ENCODE measurements around the gene ETS2.

ETS2 gene

DNA sequence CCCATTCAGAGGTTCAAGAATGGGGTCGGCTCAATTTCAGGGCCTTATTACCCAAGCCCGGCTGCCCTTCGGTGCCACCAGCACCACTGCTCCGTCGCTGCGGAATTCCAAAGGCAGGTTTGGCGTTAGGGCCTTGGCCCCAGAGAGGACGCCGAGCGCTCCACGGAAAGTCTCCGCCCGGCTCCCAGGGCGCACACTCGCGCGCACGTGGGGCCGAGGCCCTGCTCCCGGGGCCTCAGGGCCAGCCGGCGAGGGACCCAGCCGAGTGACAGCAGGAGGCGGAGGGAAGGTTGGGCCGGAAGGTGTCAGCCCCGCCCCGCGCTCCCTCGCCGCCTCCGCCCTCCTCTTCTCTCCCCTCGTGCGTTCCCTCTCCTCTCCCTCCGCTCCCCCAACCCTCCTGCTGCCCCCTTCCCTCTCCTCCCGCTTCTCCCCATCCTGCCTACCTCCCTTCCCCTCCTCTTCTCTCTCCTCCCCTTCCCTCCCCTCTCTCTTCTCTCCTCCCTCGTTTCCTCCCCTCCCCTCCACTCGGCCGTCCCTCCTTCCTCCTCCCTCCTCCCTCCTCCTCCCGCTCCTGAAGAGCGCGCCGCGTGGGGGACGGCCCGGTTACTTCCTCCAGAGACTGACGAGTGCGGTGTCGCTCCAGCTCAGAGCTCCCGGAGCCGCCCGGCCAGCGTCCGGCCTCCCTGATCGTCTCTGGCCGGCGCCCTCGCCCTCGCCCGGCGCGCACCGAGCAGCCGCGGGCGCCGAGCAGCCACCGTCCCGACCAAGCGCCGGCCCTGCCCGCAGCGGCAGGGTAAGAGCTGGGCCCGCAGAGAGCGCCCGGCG lies at the start of gene ETS2:
Gene ETS2, plus strand, starts transcription at position 602 of the 825 bp plus-strand sequence. CDS start 4,106 bp downstream, outside the sequence.
- H3K36me3 Mint-ChIP-seq (ENCODE audit: insufficient read depth) = peaks cover 10% of the 10 kb centered on the region
- peak; percentile 34 to 42 for DNase-seq (ENCODE audit: low spot score in 2 of 2)
- peaks cover 28% of the 10 kb centered on the region for H3K4me1 Mint-ChIP-seq
- ATAC-seq (replicated peaks; ENCODE audit: extremely low read depth, poor library complexity, severe bottlenecking) = peak; percentile 72
- no peaks in the 10 kb centered on the region for H3K27me3 Mint-ChIP-seq
- peak within 1 kb of the TSS; percentile 88 for H3K4me3 Mint-ChIP-seq
- H3K27ac Mint-ChIP-seq (ENCODE audit: low read depth) = peak within 1 kb of the TSS; percentile 71
- no peaks in the 10 kb centered on the region for H3K9me3 Mint-ChIP-seq

DNA sequence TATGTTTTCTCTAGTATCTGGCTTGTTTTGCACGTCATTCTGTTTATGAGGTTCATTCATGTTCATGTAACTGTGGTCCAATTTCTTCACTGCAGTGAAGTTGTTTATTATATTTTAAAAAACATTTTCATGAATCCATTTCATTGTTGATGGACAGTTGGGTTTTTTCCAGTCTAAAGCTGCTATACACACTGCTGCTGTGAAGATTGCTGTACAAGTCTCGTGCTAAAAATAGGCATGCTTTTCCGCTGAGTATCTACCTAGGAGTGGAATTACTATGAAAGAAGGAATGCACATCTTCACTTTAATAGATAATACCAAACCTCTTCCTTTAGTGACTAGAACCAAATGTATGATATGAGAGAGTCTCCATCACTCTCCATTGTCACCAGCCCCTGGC lies 49.0 kb upstream of the ETS2 start:
- no peak overlapping the region for H3K27ac Mint-ChIP-seq (ENCODE audit: low read depth)
- H3K9me3 Mint-ChIP-seq = no peaks in the 10 kb centered on the region
- ATAC-seq (replicated peaks; ENCODE audit: extremely low read depth, poor library complexity, severe bottlenecking) = no peak
- no peaks in the 10 kb centered on the region for H3K36me3 Mint-ChIP-seq (ENCODE audit: insufficient read depth)
- no peak for DNase-seq (ENCODE audit: low spot score in 2 of 2)
- H3K4me1 Mint-ChIP-seq = peaks cover 8% of the 10 kb centered on the region
- H3K27me3 Mint-ChIP-seq = no peaks in the 10 kb centered on the region
- H3K4me3 Mint-ChIP-seq = no peak overlapping the region

DNA sequence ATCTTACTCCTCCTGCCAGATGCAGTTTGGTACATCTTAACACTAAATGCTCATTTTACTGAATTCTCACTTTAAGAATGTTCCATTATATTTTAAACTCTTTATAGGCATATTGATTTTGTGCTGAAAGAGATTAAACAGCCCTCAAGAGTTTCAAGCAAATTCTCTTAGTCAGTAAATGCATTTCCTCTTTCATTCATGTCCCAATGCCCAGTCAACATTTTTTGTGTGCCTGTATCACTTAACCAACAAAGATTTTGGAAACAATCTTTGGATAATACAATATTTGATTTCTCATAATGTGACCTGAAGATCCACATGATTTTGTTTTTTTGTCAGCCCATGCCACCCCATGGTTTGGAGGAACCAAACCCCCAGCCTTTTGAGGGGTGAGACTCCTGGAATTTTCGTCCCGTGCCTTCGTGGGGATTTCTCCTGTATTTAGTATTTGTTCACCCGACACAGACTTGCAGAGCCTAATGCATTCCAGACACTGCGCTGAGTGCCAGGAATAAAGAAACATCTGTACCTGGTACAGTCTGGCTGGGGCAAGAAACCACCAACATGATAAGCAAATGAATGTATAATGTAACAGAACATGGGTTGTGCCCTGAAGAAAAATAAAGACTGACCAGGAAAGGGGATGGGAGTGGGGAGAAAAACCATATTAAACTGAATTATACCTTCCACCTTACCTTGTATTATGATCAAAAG lies 47.1 kb upstream of the ETS2 start:
- H3K27ac Mint-ChIP-seq (ENCODE audit: low read depth) = no peak overlapping the region
- no peaks in the 10 kb centered on the region for H3K36me3 Mint-ChIP-seq (ENCODE audit: insufficient read depth)
- no peak overlapping the region for H3K4me3 Mint-ChIP-seq
- H3K4me1 Mint-ChIP-seq = peaks cover 8% of the 10 kb centered on the region
- no peak for DNase-seq (ENCODE audit: low spot score in 2 of 2)
- ATAC-seq (replicated peaks; ENCODE audit: extremely low read depth, poor library complexity, severe bottlenecking) = no peak
- no peaks in the 10 kb centered on the region for H3K9me3 Mint-ChIP-seq
- no peaks in the 10 kb centered on the region for H3K27me3 Mint-ChIP-seq

DNA sequence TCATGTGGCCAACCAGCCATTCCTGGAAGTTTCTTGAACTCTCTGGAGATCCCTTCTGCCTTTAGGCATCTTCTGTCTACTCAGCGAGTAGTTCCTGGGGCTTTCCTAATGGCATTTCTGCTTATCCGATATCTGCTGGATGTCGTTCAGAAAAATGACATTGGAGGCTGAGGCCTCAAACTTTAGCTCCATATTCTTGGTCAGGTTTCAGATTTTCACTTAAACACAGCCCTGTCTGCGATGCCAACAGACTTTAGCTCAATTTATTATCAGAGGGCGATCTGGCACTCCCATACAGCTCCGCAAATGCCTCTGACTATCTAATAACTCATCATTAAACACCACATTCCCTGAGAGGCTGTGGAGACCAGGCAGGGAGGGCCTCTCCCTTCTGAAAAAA lies 46.3 kb upstream of the ETS2 start:
- Mint-ChIP-seq H3K9me3 (no peaks in the 10 kb centered on the region), H3K27ac (ENCODE audit: low read depth) (no peak overlapping the region), H3K27me3 (no peaks in the 10 kb centered on the region), H3K36me3 (ENCODE audit: insufficient read depth) (no peaks in the 10 kb centered on the region), H3K4me1 (peaks cover 8% of the 10 kb centered on the region), H3K4me3 (no peak overlapping the region)
- ATAC-seq (replicated peaks; ENCODE audit: extremely low read depth, poor library complexity, severe bottlenecking) (no peak), DNase-seq (ENCODE audit: low spot score in 2 of 2) (no peak)

DNA sequence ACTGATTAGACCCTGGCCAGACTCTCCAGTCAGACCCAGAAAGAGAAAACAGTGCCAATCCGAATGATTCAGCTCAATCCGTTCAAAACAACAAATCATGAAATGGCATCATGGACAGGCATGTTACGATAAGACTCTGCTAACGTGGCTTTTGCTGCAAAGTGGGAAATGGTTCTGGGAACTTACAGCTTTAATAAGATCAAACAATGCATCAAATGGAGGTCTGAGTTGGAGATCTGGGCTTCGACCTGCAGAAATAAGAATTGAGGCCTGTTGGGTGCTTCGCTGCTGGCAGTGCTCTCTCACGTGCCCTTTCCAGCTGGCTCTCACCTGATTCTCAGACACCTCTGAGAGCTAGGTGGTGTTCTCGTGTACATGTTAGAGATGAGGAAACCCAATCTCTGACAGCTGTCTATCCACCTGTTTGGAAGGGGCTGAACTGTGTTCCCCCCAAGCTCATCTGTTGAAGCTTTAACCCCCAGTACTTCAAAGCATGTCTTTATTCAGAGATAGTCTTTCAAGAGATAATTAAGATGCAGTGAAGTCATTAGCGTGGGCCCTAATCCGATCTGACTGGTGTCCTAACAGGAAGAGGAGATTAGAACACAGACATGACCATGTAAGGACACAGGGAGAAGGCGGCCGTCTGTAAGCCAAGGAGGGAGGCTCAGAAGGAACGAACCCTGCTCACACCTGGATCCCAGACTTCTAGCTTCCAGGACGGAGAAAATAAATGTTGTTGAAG lies 45.5 kb upstream of the ETS2 start:
- Mint-ChIP-seq H3K36me3 (ENCODE audit: insufficient read depth) (no peaks in the 10 kb centered on the region), H3K9me3 (no peaks in the 10 kb centered on the region), H3K27ac (ENCODE audit: low read depth) (no peak overlapping the region), H3K4me3 (no peak overlapping the region), H3K27me3 (no peaks in the 10 kb centered on the region), H3K4me1 (peaks cover 8% of the 10 kb centered on the region)
- DNase-seq (ENCODE audit: low spot score in 2 of 2) (no peak), ATAC-seq (replicated peaks; ENCODE audit: extremely low read depth, poor library complexity, severe bottlenecking) (no peak)

DNA sequence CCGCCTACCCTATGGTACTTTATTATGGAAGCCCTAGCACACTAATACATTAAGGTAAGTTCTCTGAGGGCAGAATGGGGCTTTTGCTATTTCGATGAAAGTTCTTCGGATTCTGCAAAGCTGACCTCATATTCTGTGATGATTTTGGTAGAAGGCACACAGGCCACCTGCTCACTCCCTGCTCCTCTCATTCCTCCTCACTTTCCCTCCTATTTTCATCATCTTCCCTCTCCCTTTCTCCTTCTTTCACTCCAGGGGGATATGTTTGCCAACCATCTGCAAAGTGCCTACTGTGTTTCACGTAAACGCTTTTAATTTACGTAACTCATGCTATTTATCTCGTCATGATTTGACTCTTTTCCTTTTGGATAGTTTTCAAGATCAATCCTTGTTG lies 45.0 kb upstream of the ETS2 start:
- H3K4me3 Mint-ChIP-seq = no peak overlapping the region
- no peaks in the 10 kb centered on the region for H3K9me3 Mint-ChIP-seq
- H3K27ac Mint-ChIP-seq (ENCODE audit: low read depth) = no peak overlapping the region
- no peak for DNase-seq (ENCODE audit: low spot score in 2 of 2)
- H3K4me1 Mint-ChIP-seq = peaks cover 4% of the 10 kb centered on the region
- no peaks in the 10 kb centered on the region for H3K36me3 Mint-ChIP-seq (ENCODE audit: insufficient read depth)
- H3K27me3 Mint-ChIP-seq = no peaks in the 10 kb centered on the region
- ATAC-seq (replicated peaks; ENCODE audit: extremely low read depth, poor library complexity, severe bottlenecking) = no peak

DNA sequence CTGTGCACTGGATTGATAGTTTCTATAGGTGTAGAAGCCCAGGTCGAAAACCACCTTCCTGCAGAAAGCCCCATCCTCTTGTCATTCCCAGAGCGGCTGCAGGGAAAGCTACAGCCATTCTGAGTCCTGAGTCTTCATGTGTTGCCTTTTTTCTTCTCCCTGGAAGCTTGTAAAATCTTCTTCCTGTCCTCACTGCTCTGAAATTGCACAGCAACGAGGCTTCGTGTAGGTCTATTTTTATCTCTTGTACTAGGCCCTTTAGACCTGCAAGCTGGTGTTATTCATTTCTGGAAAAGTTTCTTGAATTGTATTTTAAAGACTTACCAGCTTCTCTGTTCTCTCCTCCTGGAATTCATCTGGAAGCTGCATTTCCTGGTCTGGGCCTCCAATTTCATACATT lies 44.2 kb upstream of the ETS2 start:
- ATAC-seq (replicated peaks; ENCODE audit: extremely low read depth, poor library complexity, severe bottlenecking) = no peak
- no peak for DNase-seq (ENCODE audit: low spot score in 2 of 2)
- Mint-ChIP-seq H3K27me3 (no peaks in the 10 kb centered on the region), H3K36me3 (ENCODE audit: insufficient read depth) (no peaks in the 10 kb centered on the region), H3K4me1 (peaks cover 8% of the 10 kb centered on the region), H3K27ac (ENCODE audit: low read depth) (no peak overlapping the region), H3K4me3 (no peak overlapping the region), H3K9me3 (peaks cover 5% of the 10 kb centered on the region)

DNA sequence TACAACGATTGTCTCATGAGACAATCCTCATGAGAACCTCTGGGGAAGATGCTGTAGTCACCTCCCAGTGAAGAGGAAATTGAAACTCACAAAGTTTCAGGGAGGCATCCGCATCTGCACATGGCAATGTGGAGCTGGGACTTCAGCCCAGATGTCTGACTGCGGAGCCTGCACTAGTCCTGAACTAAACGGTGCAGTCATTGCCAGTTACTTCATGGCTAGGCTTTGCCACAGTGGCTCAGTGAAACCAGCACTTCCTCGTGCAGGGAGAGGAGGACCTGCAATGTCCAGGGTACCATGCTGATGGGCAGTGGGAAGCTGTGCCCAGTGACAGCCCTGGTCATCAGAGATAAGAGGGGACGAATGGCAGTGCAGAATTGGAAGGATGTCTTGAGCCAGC lies 40.7 kb upstream of the ETS2 start:
- DNase-seq (ENCODE audit: low spot score in 2 of 2) (no peak), ATAC-seq (replicated peaks; ENCODE audit: extremely low read depth, poor library complexity, severe bottlenecking) (no peak)
- Mint-ChIP-seq H3K27ac (ENCODE audit: low read depth) (no peak overlapping the region), H3K9me3 (peaks cover 5% of the 10 kb centered on the region), H3K27me3 (no peaks in the 10 kb centered on the region), H3K4me1 (peaks cover 35% of the 10 kb centered on the region), H3K4me3 (no peak overlapping the region), H3K36me3 (ENCODE audit: insufficient read depth) (peaks cover 5% of the 10 kb centered on the region)

DNA sequence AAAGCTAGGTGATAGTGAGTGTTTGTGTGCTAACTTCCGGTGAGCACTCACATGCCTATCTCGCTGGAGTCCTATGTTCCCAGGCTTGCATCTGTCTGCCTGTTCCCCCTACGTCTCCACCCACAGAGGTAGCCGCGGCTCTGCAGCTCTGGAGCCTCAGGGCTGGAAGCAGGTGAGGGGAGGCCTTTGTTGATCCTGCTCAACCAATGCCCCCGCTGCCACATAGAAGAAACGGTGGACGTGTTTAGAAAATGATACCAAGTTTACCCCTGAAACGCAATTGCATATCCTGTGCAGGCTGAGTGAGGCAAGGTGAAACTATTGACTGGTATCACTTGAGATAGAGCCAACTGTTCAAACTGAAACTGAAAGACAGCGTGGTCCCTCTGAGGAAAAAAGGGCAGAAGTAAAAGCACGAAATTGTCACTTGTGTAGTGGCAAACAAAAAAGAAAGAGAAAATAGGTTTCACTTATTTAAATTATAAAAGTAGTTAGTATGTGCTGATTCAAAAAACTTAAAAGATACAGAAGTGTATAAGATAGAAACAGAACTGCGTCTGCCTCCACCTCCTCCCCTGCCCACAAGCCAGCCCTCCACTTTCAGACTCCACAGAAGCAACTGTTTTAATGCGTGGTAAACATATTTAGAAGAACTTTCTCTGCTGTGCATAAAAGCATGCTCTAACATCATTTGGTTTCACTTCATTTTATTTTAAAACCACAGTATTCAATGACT lies 38.6 kb upstream of the ETS2 start:
- ATAC-seq (replicated peaks; ENCODE audit: extremely low read depth, poor library complexity, severe bottlenecking) = peak; percentile 93
- DNase-seq (ENCODE audit: low spot score in 2 of 2) = peak; percentile 27 to 47
- Mint-ChIP-seq H3K4me1 (peaks cover 35% of the 10 kb centered on the region), H3K27me3 (no peaks in the 10 kb centered on the region), H3K4me3 (peak overlapping the region; percentile 90), H3K27ac (ENCODE audit: low read depth) (peak overlapping the region; percentile 96), H3K36me3 (ENCODE audit: insufficient read depth) (peaks cover 5% of the 10 kb centered on the region), H3K9me3 (peaks cover 5% of the 10 kb centered on the region)

DNA sequence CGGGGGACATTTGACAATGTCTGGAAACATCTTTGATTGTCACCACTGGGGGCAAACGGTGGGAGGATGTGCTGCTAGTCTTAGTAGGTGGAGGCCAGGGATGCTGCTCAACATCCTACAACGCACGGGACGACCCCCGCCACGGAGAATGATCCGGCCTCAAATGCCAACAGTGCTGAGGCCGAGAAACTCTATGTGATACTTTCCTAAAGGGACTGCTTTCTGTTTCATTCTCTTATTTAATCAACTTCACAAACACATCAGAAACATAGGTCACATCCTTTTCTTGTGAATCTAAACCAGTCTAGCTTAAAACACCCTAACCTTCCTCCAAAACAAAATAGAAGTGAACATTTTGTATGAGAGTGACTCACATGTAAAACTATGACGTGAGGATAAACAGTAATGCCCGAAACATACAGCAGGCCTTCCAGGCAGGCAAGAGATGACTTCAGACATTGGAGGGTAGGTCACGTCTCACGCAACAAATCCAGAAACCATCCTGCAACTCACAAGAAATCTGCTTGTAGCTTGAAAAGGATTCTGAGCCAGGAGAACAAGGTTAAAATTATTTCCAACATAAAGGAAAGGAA lies 37.2 kb upstream of the ETS2 start:
- H3K36me3 Mint-ChIP-seq (ENCODE audit: insufficient read depth) = peaks cover 5% of the 10 kb centered on the region
- ATAC-seq (replicated peaks; ENCODE audit: extremely low read depth, poor library complexity, severe bottlenecking) (peak; percentile 19), DNase-seq (ENCODE audit: low spot score in 2 of 2) (no peak)
- peak overlapping the region; percentile 90 for H3K4me3 Mint-ChIP-seq
- peaks cover 13% of the 10 kb centered on the region for H3K27me3 Mint-ChIP-seq
- peaks cover 5% of the 10 kb centered on the region for H3K9me3 Mint-ChIP-seq
- peak overlapping the region; percentile 96 for H3K27ac Mint-ChIP-seq (ENCODE audit: low read depth)
- peaks cover 35% of the 10 kb centered on the region for H3K4me1 Mint-ChIP-seq

DNA sequence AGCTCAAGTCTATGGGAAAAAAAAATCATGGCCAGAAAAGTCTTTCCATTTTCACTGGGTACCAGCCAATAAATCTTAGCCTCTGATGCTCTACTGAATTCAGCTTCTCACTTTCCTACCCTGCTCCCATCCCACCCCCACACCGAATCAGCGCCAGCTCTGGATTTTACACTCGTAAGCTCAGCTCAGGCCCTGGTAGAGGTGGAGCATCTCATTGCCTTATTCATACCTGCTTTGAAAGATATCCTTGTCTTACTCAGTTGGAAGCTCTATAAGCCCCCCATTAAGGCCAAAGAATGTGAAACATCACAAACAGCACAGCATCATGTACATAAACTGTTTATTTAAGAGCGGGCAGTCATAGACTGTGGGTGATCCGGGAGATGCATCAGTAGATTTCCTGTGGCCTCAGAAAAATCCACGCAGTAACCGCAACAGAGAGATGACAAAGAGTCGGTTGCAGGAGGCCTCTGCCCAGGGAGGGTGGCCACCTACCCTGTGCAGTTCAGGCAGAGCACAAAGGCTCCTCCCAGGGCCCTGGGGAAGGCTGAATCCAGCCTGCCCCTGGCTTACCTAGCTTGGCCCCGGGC lies 36.4 kb upstream of the ETS2 start:
- peaks cover 35% of the 10 kb centered on the region for H3K4me1 Mint-ChIP-seq
- peaks cover 14% of the 10 kb centered on the region for H3K27me3 Mint-ChIP-seq
- peak overlapping the region; percentile 96 for H3K27ac Mint-ChIP-seq (ENCODE audit: low read depth)
- DNase-seq (ENCODE audit: low spot score in 2 of 2) = no peak
- peaks cover 5% of the 10 kb centered on the region for H3K36me3 Mint-ChIP-seq (ENCODE audit: insufficient read depth)
- peak overlapping the region; percentile 90 for H3K4me3 Mint-ChIP-seq
- ATAC-seq (replicated peaks; ENCODE audit: extremely low read depth, poor library complexity, severe bottlenecking) = no peak
- peaks cover 5% of the 10 kb centered on the region for H3K9me3 Mint-ChIP-seq

All from central memory CD8-positive, alpha-beta T cell (primary cell).